ENCODE results near the gene EPB41L2.

DNA sequence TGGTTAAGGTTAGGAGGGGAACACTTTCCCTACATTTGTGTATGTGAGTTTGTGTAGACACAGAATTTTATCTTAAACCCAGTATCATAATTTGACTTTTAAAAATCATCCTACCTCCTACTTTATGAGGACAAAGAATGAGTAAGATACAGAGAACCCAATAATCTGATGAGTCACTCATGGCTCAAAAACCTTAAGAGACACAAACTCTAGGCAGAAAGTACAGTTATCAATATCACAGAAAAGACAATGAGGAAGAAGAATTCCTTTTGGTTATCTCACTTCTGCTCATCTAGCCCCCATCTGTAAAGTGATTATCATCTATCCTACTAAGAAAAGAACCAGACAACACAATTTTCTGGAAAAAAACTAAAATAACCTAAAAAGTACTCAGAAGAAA is 87.7 kb downstream of the EPB41L2 start:
- no peak for TF ChIP-seq EZH2phosphoT487 (IDR thresholded peaks at IDR 0.05; ENCODE audit: insufficient read depth, low read depth)
- no peak for TF ChIP-seq EZH2 (IDR thresholded peaks at IDR 0.05; ENCODE audit: insufficient read depth, poor library complexity, severe bottlenecking)
